GM21619 (cell line): ENCODE results near the gene UBE3B.
A peak's percentile ranks its signal among the peaks of the same experiment; 100 is the strongest.

Source experiments
- ATAC-seq: cut with Tn5 transposase; IDR thresholded peaks from one replicate; pipeline ENCODE4 v1.9.1; 2021; ENCODE audit not compliant: unreplicated experiment

The UBE3B gene

GRCh38 chr12:109568486-109568885 is 91.1 kb downstream of the UBE3B start:
- no peak for ATAC-seq

GRCh38 chr12:109571773-109572505 is 94.5 kb downstream of the UBE3B start:
- ATAC-seq: no peak

GRCh38 chr12:109572506-109572845 is 95.0 kb downstream of the UBE3B start:
- ATAC-seq: no peak

- peak; percentile 95 for ATAC-seq
Measured at GRCh38 chr12:109573029-109573913, 95.8 kb downstream of the UBE3B start, which contains the start of the genes MMAB and MVK. Gene MMAB (minus strand): TSS chr12:109573504. CDS start chr12:109573480, 24 bp downstream. Gene MVK (plus strand): TSS chr12:109573794. CDS start chr12:109574823, 1,029 bp downstream.

GRCh38 chr12:109573914-109574244 is 96.4 kb downstream of the UBE3B start:
- ATAC-seq: peak; percentile 1

- ATAC-seq: no peak
Measured at GRCh38 chr12:109575683-109576082, 98.2 kb downstream of the UBE3B start.

- ATAC-seq: no peak
Measured at GRCh38 chr12:109577311-109577710, 99.9 kb downstream of the UBE3B start.

- no peak for ATAC-seq
Measured at GRCh38 chr12:109578330-109578927, 101.0 kb downstream of the UBE3B start.

GRCh38 chr12:109579639-109580038 is 102.2 kb downstream of the UBE3B start:
- no peak for ATAC-seq

- no peak for ATAC-seq
Measured at GRCh38 chr12:109580272-109580671, 102.8 kb downstream of the UBE3B start.

GRCh38 chr12:109580684-109581333 is 103.4 kb downstream of the UBE3B start:
- ATAC-seq: no peak

- ATAC-seq: no peak
Measured at GRCh38 chr12:109581334-109581691, 103.9 kb downstream of the UBE3B start.

- ATAC-seq: no peak
Measured at GRCh38 chr12:109581856-109582255, 104.4 kb downstream of the UBE3B start.

GRCh38 chr12:109582636-109583035 is 105.2 kb downstream of the UBE3B start:
- no peak for ATAC-seq

- no peak for ATAC-seq
Measured at GRCh38 chr12:109583733-109584132, 106.3 kb downstream of the UBE3B start.
